ENCODE data around the gene CD55.

Gene CD55

DNA sequence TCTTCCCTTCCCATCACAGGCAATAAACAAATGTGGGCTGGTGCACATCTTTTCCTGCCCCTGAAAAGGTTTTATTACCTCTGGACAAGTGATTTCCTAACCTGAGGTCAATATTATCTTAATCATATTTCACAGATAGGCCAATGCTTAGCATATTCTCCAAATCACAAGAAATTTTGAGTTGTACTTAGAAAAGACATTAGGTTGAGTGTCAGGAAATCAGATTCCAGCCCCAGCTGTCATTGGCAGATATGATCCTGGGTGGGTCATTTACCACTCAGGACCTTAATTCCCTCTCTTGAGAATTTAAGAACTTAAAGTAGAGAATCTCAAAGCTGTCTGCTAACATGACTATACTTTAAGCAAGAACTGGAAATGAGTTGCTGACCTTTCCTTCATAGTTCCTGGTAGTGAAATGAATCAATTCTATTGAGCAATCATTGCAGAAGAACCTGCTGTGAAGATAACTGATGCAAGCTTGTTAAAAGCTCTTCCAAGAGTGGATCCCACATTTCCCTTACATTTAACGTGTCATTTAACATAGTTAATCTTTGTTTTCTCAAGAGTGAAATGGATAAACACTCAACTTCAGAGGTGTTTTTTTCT lies 86.3 kb downstream of the CD55 start:
- no peak overlapping the region for H3K4me3 ChIP-seq (ENCODE audit: low read length)
- peak; percentile 81 for DNase-seq (ENCODE audit: low read depth)
- TF ChIP-seq, protein P1, sequence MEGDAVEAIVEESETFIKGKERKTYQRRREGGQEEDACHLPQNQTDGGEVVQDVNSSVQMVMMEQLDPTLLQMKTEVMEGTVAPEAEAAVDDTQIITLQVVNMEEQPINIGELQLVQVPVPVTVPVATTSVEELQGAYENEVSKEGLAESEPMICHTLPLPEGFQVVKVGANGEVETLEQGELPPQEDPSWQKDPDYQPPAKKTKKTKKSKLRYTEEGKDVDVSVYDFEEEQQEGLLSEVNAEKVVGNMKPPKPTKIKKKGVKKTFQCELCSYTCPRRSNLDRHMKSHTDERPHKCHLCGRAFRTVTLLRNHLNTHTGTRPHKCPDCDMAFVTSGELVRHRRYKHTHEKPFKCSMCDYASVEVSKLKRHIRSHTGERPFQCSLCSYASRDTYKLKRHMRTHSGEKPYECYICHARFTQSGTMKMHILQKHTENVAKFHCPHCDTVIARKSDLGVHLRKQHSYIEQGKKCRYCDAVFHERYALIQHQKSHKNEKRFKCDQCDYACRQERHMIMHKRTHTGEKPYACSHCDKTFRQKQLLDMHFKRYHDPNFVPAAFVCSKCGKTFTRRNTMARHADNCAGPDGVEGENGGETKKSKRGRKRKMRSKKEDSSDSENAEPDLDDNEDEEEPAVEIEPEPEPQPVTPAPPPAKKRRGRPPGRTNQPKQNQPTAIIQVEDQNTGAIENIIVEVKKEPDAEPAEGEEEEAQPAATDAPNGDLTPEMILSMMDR (IDR thresholded peaks at IDR 0.05; ENCODE audit: insufficient read depth, low read depth, low read length, missing control alignments), result no peak
